Pancreas (tissue), 10 donors: ENCODE results near the gene COA5. TPM values are rescaled to one million over a fixed set of nuclear protein-coding genes. Genes with fewer than 3 reads are reported as not detected.

Experiments used
- ATAC-seq, 4 donors: fragments of 200-7000 bp; cut with Tn5 transposase; one replicate each; pipeline versions ENCODE4 v1.8.0 to v1.9.1; 2020; ENCODE audit warnings: mild to moderate bottlenecking in 4 of 4, moderate library complexity in 4 of 4
- DNase-seq, 6 donors: peaks; one replicate each; pipeline ENCODE4 v3.0.0-alpha.2; 2020
- FAIRE-seq: peaks from 2 replicates; lab custom pipeline; 2012; peaks lifted over from hg19 to GRCh38; lab: Jason Lieb, UNC
- H3K27ac ChIP-seq, 4 donors: fragments of 200-600 bp; sonication (generic); 1 replicate in 3 of 4; 2 replicates in 1 of 4; pipeline versions ENCODE4 v1.5.0 to v1.8.0; 2020
- H3K27me3 ChIP-seq, 4 donors: fragments of 200-600 bp; one replicate each; pipeline ENCODE4 v1.8.0; 2021
- H3K36me3 ChIP-seq, 3 donors: fragments of 200-600 bp; sonication (generic) in 1 of 3; one replicate each; pipeline versions ENCODE4 v1.5.0 to v1.8.0; 2020 to 2021
- H3K4me1 ChIP-seq, 3 donors: fragments of 200-600 bp; one replicate each; pipeline ENCODE4 v1.8.0; 2021
- H3K4me3 ChIP-seq, 4 donors: fragments of 200-600 bp; sonication (generic) in 2 of 4; one replicate each; pipeline versions ENCODE4 v1.5.0 to v1.8.0; 2020 to 2021
- H3K9me3 ChIP-seq, 4 donors: fragments of 200-600 bp; one replicate each; pipeline ENCODE4 v1.8.0; 2021
- CTCF ChIP-seq, 4 donors: fragments of 200-600 bp; sonication (generic) in 3 of 4; IDR thresholded peaks; one replicate each; pipeline versions ENCODE4 v1.5.0 to v1.8.0; 2021; ENCODE audit warnings: antibody characterized with exemption in 4 of 4
- WGBS, 2 donors: extraction: QIAGEN DNeasy Blood & Tissue Kit; methylation state at CpG; one replicate each; pipeline ENCODE4 v1.1.7; 2013; 5-methylcytosine and 5-hydroxymethylcytosine counted together
- intact Hi-C, 3 donors: fragments of 100-400 bp; cut with DNase I; formaldehyde crosslinking; loops; one replicate each; pipeline versions ENCODE4 v1.11.1 to v1.14.2; 2022
- polyA plus RNA-seq, 2 donors: library from polyadenylated mRNA; stranded (reverse); fragments of 200-250 nt; gene quantifications; one replicate each; pipeline ENCODE4 v1.2.3, GENCODE V29; 2013
- total RNA-seq, 6 donors: library from RNA; stranded (reverse); fragmentation: NEBNext Ultra II Directional in 4 of 6; extraction: Animal tissue kit (Norgen Biotek cat#: 25700) in 4 of 6; gene quantifications; one replicate each; pipeline versions ENCODE4 v1.2.1 to v1.2.4, GENCODE V29; 2021 to 2023
- donor health status: healthy with polysubstance abuse.
- donor health status: DM: no; HTN: no; CAD: no; lungs with moderate emphysema.
- donor health status: DM: no; HTN: no; CAD: no.
- donor health status: control.
- donor health status: control.
- donor health status: Bipolar disorder and iron deficiency.
- donor health status: DM: yes; HTN: yes; CAD: no.
- donor health status: DM: no; HTN: no; CAD: no.
- donor health status: DM: no; HTN: no; CAD: no.
- donor health status: DM: yes; HTN: yes; CAD: no.

COA5 gene
- total and polyA plus RNA-seq, 8 donors = 9.3 to 41.0 (median 12.5) TPM

- H3K27me3 ChIP-seq = no peaks in the 10 kb centered on the region
- whole genome bisulfite sequencing, 2 donors = 87 to 88% methylated on average over 5 of the region's 5 CpGs
- no peak overlapping the region for H3K4me3 ChIP-seq
- ATAC-seq = no peak
- DNase-seq = no peak
- FAIRE-seq = no peak
- intact Hi-C loops = loop anchor here in 1 of 3 donors (10.0 kb wide), 1 partner anchor 191 kb away; no protein-coding TSS in a partner anchor
- H3K36me3 ChIP-seq = peaks cover 0 to 45% (median 10%) of the 10 kb centered on the region in 3 donors
- no peak for TF ChIP-seq CTCF (IDR thresholded peaks at IDR 0.05)
- no peaks in the 10 kb centered on the region for H3K4me1 ChIP-seq
- no peaks in the 10 kb centered on the region for H3K9me3 ChIP-seq
- H3K27ac ChIP-seq = no peak overlapping the region
Measured at GRCh38 chr2:98643496-98644100, 35.3 kb upstream of the COA5 start.

GRCh38 chr2:98637401-98638147, 29.3 kb upstream of the COA5 start:
- Histone ChIP-seq H3K4me3 (no peak overlapping the region), H3K36me3 (peaks cover 0 to 73% (median 30%) of the 10 kb centered on the region in 3 donors), H3K27ac (no peak overlapping the region), H3K9me3 (no peaks in the 10 kb centered on the region), H3K27me3 (no peaks in the 10 kb centered on the region), H3K4me1 (no peaks in the 10 kb centered on the region)
- intact Hi-C loops = no loop called here
- FAIRE-seq (peak; percentile 49), ATAC-seq (no peak), DNase-seq (no peak)
- TF ChIP-seq CTCF (IDR thresholded peaks at IDR 0.05) = no peak
- WGBS, 2 donors = 86 to 87% methylated on average over 10 of the region's 10 CpGs

- FAIRE-seq = no peak
- WGBS, 2 donors = 87% methylated on average over 9 of the region's 9 CpGs
- TF ChIP-seq CTCF (IDR thresholded peaks at IDR 0.05) = no peak
- Histone ChIP-seq H3K27ac (no peak overlapping the region), H3K27me3 (no peaks in the 10 kb centered on the region), H3K4me3 (no peak overlapping the region), H3K9me3 (no peaks in the 10 kb centered on the region), H3K4me1 (no peaks in the 10 kb centered on the region), H3K36me3 (peaks cover 0 to 83% (median 29%) of the 10 kb centered on the region in 3 donors)
- peak in 2 of 4 donors; percentile 19 to 20 for ATAC-seq
- intact Hi-C loops = no loop called here
- no peak for DNase-seq
Measured at GRCh38 chr2:98634406-98635092, 26.2 kb upstream of the COA5 start.

GRCh38 chr2:98632351-98632750, 24.0 kb upstream of the COA5 start:
- intact Hi-C loops = no loop called here
- H3K4me1 ChIP-seq = no peaks in the 10 kb centered on the region
- 86 to 96% methylated on average over 3 of the region's 3 CpGs for WGBS, 2 donors
- H3K9me3 ChIP-seq = no peaks in the 10 kb centered on the region
- no peak for FAIRE-seq
- no peak for TF ChIP-seq CTCF (IDR thresholded peaks at IDR 0.05)
- H3K27ac ChIP-seq = no peak overlapping the region
- no peak overlapping the region for H3K4me3 ChIP-seq
- H3K27me3 ChIP-seq = no peaks in the 10 kb centered on the region
- no peak for DNase-seq
- H3K36me3 ChIP-seq = peaks cover 0 to 75% (median 23%) of the 10 kb centered on the region in 3 donors
- no peak for ATAC-seq
